Measurements from ENCODE around the gene PSMD13.

Gene PSMD13

DNA sequence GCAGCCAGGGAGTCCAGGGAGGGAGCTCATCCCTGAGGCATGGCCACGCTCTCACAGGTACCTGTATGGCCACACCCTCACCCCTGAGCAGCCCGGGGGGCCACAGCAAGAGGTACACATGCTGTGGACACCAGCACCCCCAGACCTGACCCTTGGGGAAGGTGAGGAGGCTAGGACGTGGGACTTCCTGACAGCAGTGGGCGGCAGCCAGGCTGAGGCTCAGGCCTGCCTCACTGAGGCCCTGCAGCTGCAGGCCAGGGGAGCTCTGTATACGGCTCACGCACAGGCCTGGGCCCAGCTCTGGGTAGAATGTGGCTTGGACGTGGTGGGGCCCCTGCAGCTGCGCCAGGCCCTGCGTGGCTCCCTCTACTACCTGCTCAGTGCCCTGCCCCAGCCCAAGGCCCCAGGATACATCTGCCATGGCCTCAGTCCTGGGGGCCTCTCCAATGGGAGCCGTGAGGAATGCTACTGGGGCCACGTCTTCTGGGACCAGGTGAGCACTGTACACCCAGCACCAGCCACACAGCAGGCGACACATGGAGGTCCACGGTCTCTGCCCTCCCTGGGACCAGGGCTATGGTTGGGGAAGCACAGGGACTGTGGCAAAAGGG, 54.0 kb downstream of the PSMD13 start:
- DNase-seq: no peak

DNA sequence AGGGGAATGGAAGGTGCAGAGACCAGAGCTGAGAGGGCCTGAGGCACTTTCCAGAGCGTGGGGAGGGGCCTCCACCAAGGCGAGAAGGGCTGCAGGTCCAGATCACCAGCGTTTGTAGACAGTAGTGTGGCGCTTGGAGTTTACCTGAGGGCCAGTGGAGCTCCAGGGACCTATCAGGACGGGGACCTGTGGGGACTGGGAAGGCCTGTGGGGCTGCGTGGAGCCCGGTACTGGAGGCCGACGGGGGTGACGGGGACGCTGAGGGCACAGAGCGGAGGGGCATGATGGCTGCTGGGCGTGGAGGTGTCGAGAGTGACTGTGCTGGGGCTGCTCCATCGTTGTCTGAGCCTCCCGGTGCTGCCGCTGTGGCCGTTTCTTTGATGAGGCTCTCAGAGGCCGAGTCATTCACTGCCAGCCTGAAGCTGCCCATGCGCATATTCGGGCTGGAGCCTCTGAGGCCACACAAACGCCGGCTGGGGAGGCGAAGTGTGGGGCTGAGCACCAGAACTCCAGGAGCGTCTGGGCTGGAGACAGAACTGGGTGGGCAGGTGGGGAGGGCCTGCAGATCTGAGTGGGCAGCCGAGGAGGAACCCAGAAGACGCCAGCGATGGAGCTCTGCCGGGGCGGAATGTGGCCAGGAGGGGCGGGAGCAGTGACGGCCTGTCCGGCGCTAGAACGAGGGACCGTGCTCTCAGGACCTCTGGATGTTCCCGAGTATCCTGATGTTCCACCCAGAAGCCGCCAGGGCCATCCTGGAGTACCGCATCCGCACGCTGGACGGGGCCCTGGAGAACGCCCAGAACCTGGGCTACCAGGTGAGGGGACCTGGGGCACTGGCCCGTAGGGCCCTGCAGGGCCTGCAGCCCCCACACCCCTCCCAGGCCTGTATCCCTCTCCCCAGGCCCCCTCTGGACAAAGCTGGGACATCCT, 54.8 kb downstream of the PSMD13 start:
- DNase-seq: no peak

DNA sequence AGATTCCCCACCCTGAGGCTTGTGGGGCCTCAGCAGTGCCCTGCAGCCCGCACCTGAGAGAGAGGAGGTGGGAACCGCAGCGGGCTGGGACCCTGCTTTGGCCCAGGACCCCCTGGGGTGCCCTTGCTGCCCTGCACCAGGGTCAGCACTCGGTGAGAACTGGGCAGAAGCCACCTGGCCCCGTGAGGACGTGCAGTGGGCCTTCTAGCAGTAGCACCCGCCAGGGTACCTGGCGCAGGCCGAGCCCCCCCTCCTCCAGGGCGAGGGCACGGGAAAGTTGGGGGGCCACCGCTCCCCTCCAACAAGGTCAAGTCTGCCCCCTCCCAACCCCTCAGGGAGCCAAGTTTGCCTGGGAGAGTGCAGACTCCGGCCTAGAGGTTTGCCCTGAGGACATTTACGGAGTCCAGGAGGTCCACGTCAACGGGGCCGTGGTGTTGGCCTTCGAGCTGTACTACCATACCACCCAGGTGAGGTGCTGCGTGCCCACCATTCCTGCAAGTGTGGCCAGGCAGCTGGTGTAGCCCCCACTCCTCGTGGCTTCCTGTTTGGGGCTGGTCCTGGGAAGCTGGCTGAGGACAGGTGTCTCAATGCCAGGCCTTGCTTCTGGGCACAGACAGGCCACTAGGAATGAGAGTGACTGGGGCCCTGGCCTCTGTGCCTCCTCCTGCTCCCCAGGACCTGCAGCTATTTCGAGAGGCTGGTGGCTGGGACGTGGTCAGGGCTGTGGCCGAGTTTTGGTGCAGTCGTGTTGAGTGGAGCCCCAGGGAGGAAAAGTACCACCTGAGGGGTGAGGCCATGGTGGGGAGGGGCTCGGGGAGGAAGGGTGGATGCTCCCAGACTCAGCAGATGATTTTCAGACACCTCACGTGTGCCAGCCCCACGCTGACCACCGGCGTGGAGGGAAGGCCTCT, 55.7 kb downstream of the PSMD13 start:
- DNase-seq: no peak

DNA sequence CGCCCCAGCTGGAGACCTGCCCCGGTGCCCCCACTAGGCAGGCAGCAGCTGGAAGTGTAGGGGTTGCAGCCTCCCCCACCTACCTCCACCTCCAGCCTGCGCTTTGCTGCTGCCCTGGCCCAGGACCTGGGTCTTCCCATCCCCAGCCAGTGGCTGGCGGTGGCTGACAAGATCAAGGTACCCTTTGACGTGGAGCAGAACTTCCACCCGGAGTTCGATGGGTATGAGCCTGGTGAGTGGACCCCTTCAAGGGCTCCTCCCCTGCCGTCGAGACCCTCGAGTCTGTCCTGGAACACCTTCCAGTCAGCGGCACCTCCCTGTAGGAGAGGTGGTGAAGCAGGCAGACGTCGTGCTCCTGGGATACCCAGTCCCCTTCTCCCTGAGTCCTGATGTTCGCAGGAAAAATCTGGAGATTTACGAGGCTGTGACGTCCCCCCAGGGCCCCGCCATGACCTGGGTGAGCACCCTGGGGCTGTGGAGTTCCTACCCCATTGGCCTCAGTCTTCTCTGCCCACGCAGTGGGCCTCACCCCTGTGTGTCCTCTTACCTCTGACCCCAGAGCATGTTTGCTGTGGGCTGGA, 56.6 kb downstream of the PSMD13 start:
- no peak for DNase-seq

DNA sequence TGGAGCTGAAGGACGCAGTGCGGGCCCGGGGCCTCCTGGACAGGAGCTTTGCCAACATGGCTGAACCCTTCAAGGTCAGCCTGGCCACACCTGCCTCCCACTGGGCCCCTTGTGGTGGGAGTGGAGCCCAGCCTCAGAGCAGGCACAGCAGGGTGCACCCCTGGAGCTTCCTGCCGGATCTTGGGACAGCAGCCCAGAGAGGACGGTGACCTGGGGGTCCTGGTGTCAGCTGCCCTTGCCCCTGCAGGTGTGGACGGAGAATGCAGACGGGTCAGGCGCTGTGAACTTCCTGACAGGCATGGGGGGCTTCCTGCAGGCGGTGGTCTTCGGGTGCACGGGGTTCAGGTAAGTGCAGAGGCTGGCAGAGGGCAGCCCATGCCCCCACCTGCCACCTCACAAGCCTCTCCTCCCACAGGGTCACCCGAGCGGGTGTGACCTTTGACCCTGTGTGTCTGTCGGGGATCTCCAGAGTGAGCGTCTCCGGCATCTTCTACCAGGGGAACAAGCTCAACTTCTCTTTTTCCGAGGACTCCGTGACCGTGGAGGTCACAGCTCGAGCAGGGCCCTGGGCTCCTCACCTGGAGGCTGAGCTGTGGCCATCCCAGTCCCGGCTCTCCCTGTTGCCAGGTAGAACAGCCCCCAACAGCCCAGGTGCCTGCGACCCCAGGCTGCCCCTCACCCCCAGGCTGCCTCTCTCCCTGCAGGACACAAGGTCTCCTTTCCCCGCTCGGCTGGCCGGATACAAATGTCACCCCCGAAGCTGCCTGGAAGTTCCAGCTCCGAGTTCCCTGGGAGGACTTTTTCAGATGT, 57.3 kb downstream of the PSMD13 start:
- DNase-seq: no peak

DNA sequence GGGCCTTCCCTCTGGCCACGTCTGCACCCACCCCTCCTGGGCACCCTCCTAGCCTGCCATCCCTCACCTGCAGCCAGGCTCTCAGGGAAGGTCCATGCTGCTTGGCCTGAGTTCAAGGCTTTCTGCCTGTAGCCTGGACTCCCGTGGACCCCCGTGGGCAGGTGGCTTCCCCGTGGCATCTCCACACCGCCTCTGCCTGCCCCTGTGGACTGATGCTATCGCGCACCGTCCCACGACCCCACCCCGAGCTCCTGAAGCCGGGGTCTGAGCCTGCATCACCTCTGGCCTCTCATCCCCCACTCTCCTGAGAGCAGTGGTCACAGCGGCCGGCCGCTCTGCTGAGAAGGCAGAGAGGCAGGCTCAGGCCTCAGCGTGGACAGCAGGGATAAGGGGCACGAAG, 58.0 kb downstream of the PSMD13 start:
- no peak for DNase-seq

DNA sequence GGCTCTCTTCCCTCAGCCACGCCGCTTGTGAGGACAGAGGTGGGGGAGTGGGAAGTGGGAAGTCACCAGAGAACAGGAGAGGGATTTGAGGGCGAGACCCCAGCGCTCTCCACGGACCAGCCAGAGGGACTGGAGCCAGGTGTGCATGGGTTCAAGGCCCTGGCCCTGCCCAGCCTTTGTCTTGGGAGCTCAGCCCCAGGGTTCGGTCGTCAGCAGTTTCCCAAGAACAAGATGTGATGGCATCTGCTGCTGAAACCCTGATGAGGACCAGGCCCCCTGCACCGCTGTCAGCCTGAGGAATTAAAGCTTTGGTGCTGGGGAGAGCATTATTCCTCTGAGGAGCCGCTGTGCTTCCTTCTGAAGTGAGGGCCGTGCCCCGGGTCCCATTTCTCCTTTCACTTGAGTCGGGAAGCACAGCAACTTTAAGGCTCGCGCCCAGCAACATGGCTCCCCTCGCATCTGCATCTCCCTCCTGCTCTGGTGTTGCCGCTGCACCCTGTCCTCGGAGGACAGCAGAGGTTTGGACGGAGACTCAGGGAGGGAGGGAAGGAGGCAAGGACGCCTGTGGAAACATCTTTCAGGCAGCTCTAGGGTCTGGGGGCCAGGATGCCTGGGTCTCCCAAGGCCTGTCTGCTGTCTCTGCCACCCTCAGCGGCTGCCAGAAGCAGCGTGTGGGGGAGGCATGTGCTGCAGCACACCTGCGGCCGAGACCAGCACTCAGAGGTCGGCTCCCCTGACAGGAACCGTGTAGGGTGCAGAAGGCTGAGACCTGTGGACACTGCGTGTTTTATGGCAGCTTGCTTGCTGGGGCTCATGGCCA, 58.8 kb downstream of the PSMD13 start:
- DNase-seq: no peak

DNA sequence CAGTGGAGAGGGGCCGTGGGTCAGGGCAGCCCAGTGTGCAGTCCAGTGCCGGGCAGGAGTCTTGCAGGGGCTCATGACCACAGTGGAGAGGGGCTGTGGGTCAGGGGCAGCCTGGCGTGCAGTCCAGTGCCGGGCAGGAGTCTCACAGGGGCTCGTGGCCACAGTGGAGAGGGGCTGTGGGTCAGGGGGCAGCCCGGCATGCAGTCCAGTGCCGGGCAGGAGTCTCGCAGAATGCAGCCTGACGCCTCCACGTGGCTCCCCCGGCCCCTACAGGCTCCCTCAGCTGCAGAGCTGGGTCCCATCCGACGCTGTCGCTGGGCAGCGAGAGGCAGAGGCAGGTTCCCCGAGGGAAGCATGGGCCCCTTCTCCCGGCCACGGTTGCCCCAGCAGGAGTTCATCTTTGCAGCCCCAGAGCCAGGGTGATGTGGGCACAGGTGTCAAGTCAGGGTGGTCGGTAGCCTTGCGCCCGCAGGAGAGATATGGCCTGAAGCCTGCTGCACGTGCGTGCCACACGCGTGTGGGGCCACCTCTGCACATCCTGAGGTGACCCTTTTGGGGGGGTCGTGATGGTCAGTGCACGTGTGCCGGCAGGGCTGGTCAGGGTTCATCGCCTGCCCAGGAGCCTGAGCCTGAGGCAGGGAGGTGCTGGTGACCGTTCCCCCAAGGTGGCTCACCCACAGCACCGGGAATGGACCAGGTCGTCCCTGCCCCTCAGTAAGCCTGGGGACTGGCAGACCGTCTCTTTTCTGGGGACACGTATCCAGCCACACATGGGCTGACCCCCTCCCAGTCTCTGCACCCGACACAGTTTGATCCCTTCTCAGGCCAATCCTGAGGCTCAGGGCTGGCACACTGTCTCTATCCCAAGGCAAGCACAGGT, 59.6 kb downstream of the PSMD13 start:
- no peak for DNase-seq

DNA sequence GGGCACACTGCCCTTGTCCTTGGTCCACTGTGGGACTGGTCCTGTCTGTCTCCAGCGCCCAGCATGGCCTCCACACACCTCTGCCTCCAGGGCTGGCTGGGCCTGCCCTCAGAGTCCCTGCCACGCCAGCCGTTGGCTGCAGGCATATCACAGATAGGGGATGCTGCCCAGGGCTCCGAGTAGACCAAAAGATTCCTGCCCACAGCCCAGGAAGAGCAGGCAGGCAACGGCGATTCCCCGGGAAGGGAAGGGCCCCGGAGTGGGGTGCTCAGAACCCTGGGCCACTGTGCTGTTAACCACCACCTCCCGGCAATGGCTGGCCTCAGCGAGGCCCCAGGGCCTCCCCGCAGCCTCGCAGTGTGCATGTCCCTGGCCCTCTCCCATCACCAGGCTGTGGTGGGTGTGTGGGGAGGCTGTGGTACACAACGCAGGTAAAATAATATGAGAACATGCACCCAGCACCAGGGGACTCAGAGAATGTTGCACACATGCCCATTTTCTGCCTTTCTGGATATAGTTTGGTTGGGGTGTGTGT, 60.3 kb downstream of the PSMD13 start:
- no peak for DNase-seq

DNA sequence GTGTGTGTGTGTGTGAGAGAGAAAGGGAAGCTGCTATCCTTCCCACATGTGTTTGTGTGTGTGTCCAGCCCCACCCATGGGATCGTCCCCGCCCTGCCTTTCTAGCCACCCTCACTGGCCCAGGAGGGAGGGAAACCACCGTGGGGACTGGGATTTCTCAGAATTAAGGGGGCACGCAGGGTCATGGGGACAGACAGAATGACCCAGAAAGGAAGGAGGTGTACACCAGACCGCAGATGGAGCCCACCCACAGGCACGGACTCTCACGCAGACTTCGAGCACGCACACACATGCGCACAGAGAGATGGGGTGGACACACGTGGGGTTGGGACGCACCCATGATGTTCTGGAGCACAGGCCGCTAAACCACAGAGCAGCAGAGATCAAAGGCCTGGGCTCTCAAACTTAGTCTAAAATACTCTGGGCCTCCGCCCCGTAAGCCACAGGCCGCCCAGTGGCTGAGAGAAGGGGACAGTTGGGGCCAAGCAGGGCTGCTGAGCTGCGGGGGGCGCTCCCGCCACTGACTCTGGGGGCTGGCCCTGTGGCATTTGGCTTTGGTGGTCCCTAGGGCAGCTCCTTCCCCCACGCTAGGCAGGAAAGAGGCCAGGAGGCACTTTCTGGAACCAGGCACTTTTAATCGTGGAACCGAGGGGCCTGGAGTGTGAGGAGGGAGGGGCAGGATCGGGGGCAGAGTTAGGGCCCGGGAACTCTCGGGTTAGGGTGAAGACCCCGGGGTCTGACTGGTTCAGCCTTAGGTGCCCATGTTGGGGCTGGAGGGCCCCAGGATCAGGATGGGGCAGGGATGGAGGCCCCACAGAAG, 61.0 kb downstream of the PSMD13 start:
- no peak for DNase-seq

DNA sequence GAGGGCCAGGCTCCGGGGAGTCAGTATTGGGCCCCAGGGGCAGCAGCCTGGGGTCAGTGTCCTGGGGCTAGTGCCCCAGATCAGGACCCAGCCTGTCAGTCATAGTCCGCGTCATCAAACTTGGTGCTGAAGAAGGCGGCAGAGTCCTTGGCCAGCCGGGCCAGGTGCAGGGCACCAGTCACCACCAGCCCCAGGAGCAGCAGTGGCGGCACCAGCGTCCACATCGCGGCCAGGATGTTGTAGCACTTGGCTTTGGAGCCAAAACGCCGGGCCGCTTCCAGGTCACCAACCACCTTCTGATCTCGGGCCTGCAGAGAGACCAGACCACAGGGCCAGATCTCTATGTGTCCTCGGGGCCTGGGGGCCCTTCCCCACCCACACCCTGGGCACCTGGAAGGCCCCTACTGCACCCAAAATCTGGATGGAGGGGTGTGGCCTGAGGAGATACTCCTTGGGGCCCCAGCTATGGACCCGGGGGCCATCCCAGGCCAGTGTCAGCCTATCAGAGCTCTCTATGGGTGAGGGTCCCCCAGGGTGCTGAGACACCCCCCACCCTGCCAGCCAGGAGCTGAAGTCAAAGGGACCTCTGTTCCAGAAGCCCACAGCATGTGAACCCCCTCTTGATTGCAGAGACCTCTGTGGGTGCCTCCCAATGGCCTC, 61.8 kb downstream of the PSMD13 start:
- DNase-seq: peak; percentile 49

DNA sequence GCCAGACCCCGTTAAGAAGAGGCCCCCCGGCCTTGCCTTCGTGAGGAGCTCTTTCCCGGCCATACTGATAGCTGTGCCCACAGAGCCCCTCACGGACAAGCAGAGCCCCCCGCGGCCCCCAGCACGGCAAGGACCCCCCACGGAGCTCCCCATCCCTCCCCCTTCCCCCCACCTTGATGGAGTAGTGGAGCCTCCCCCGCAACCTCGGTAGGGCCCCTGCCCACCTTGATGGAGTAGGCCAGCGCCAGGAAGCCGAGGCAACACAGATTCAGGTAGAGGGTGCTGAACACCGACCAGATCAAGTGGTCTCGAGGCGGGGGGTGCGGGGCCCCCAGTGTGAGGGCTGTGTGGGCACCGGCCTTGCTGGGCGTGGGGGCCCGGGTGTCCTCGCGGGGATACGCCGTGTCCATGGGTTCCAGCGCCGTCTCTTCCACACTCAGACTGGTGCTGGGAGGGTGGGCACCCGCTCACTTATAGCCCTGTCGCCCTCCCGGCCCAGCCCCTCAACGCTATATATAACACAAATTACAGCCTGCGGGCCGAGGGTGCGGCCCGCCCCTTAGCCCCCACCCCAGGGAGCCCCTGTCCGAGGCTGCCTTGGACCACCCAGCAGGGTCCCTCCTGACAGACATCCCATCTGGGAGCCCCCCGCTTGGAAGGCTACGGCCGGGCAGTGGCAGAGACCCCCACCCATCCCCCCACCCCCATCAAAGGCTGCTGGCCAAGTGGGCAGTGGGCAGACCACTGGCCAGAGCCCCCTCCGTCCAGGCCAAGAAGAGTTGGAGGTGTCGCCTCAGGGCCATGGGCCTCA, 62.5 kb downstream of the PSMD13 start, which contains the start of gene IFITM5:
IFITM5 (minus strand) TSS at position 446 of the 811 bp plus-strand sequence; CDS start at position 410, 36 bp downstream.
- no peak for DNase-seq

DNA sequence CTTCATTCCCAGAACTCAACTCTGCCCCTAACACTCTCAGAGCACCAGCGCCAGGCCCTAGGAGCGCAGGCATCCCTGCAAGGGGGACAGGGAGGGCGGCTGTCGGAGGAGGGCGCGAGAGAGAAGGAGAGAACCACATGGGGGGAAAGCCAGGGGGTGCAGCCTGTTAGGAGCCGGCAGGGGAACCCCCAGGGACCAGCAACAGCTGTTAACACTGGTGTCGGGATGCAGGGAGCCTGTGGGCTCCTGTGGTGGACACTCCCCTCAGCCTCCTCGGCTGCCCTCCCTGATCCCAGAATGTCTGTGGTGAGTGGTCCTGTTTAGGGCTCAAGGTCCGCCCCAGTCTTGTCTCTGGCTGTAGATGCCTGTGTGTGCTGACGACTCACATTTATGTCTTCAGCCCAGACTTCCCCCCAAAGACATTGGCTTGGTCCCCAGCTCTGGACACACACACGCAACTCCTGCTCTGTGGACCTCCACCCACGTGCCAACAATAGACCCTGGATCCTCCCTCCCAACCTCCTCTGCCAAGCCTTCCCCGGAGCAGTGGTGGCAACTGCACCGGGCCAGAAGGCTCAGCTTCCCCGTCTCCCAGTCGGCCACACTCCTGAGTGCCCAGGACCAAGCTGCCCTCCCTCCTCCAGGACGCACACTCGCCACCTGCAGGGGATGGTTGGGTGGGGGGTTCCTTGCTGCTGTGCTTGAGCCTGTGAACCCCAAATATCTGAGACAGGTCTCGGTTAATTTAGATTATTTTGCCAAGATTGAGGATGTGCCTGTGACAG, 63.4 kb downstream of the PSMD13 start:
- no peak for DNase-seq

Data from DMS53 (cell line).